Endothelial cell of umbilical vein (primary cell): ENCODE measurements around the gene PTPN2. TPM values are rescaled to one million over a fixed set of nuclear protein-coding genes. Genes with fewer than 3 reads are reported as not detected.

Source experiments
- BruUV-seq: library from RNA; stranded (reverse); fragments of 400-500 nt; replicated peaks from 2 replicates; lab custom pipeline; 2021; lab: Mats Ljungman, UMichigan
- CTCF ChIA-PET: fragments of 300-600, 350-600 bp; sonication (Branson Sonifier 250); formaldehyde crosslinking; loops from one replicate; lab custom pipeline; 2021; ENCODE audit warnings: antibody characterized with exemption, inconsistent platforms; lab: Charles Lee
- POLR2A ChIA-PET: fragments of 300-600, 350-600 bp; sonication (Branson Sonifier 250); formaldehyde crosslinking; loops from one replicate; lab custom pipeline; 2021; ENCODE audit warnings: antibody characterized with exemption, inconsistent platforms; lab: Charles Lee
- DNase-seq: peaks from one replicate; pipeline ENCODE4 v3.0.0-alpha.2; 2011; ENCODE audit warnings: low read depth, low spot score
- FAIRE-seq: peaks from 2 replicates; lab custom pipeline; 2011; peaks lifted over from hg19 to GRCh38; lab: Jason Lieb, UNC
- H2AFZ ChIP-seq: 2 replicates; pipeline ENCODE4 v1.6.0; 2012; ENCODE audit warnings: low read depth, low read length, control low read depth, inconsistent platforms
- H3K27ac ChIP-seq: 2 replicates; pipeline ENCODE4 v1.5.1; 2011; ENCODE audit warnings: low read depth, mild to moderate bottlenecking, control low read depth, low read length, moderate library complexity; ENCODE audit not compliant: insufficient read depth
- H3K27me3 ChIP-seq, 2 experiments: 2 replicates each; pipeline versions ENCODE4 v1.6.0 to v1.6.1; 2011; ENCODE audit warnings: low read length in 2 of 2, mixed read lengths in 1 of 2; ENCODE audit not compliant: control insufficient read depth in 2 of 2, insufficient read depth in 2 of 2
- H3K36me3 ChIP-seq, 2 experiments: 2 replicates in 1 of 2; 3 replicates in 1 of 2; pipeline ENCODE4 v1.5.1; 2011; ENCODE audit warnings: low read length in 2 of 2, mild to moderate bottlenecking in 1 of 2, moderate library complexity in 1 of 2; ENCODE audit not compliant: control insufficient read depth in 2 of 2, insufficient read depth in 2 of 2; ENCODE audit errors: extremely low read depth in 1 of 2
- H3K4me1 ChIP-seq: 3 replicates; pipeline ENCODE4 v1.5.1; 2011; ENCODE audit warnings: mild to moderate bottlenecking, low read length; ENCODE audit not compliant: control insufficient read depth, insufficient read depth; ENCODE audit errors: extremely low read depth
- H3K4me2 ChIP-seq: 2 replicates; pipeline ENCODE4 v1.6.1; 2011; ENCODE audit warnings: low read length, control low read depth, mixed read lengths; ENCODE audit not compliant: insufficient read depth
- H3K4me3 ChIP-seq, 3 experiments: fragments of 200-600 bp in 1 of 3; sonication (generic), shearing (Covaris generic) in 1 of 3; replicated peaks in 1 of 3; 2 replicates each; pipeline ENCODE4 v1.5.1; 2011 to 2016; ENCODE audit warnings: control low read depth in 3 of 3, low read length in 3 of 3, mild to moderate bottlenecking in 2 of 3, inconsistent platforms in 1 of 3, low read depth in 1 of 3, moderate library complexity in 1 of 3; ENCODE audit not compliant: insufficient read depth in 1 of 3
- H3K79me2 ChIP-seq: 2 replicates; pipeline ENCODE4 v1.6.0; 2012; ENCODE audit warnings: low read length, inconsistent platforms; ENCODE audit not compliant: control insufficient read depth, insufficient read depth
- H3K9ac ChIP-seq: replicated peaks from 2 replicates; pipeline ENCODE3; 2011; ENCODE audit warnings: low read length, control low read depth; ENCODE audit not compliant: insufficient read depth; ENCODE audit errors: extremely low read depth
- H3K9me1 ChIP-seq: replicated peaks from 3 replicates; pipeline ENCODE4 v1.6.0; 2011; ENCODE audit warnings: mild to moderate bottlenecking, low read length; ENCODE audit not compliant: control insufficient read depth, insufficient read depth; ENCODE audit errors: extremely low read depth
- H3K9me3 ChIP-seq: replicated peaks from 2 replicates; pipeline ENCODE4 v1.5.1; 2012; ENCODE audit warnings: low read length, inconsistent platforms; ENCODE audit not compliant: control insufficient read depth, insufficient read depth
- H4K20me1 ChIP-seq: replicated peaks from 2 replicates; pipeline ENCODE3; 2011; ENCODE audit warnings: mild to moderate bottlenecking, low read length; ENCODE audit not compliant: control insufficient read depth, insufficient read depth; ENCODE audit errors: extremely low read depth
- CTCF ChIP-seq, 2 donors: IDR thresholded peaks; 1 replicate in 1 of 2; 2 replicates in 1 of 2; pipeline ENCODE4 v1.5.1; 2011; ENCODE audit warnings: low read length in 2 of 2, mild to moderate bottlenecking in 2 of 2, moderate library complexity in 2 of 2, control low read depth in 1 of 2, inconsistent platforms in 1 of 2, low read depth in 1 of 2; ENCODE audit not compliant: insufficient read depth in 1 of 2; ENCODE audit errors: extremely low read depth in 1 of 2
- EZH2 ChIP-seq: IDR thresholded peaks from 2 replicates; pipeline ENCODE4 v1.6.1; 2012; ENCODE audit warnings: borderline replicate concordance, low read depth, mild to moderate bottlenecking, moderate library complexity, low read length, inconsistent platforms; ENCODE audit not compliant: severe bottlenecking
- FOS ChIP-seq: IDR thresholded peaks from 2 replicates; pipeline ENCODE4 v1.6.1; 2011; ENCODE audit warnings: mild to moderate bottlenecking, low read length, moderate library complexity, borderline replicate concordance; ENCODE audit not compliant: insufficient read depth
- GATA2 ChIP-seq: IDR thresholded peaks from 2 replicates; pipeline ENCODE4 v1.7.0; 2011; ENCODE audit warnings: low read depth, mild to moderate bottlenecking, moderate library complexity, mixed read lengths, low read length; ENCODE audit not compliant: insufficient read length, insufficient read depth
- JUN ChIP-seq: IDR thresholded peaks from 2 replicates; pipeline ENCODE4 v1.6.1; 2011; ENCODE audit warnings: borderline replicate concordance, low read depth; ENCODE audit not compliant: insufficient read length, insufficient read depth
- MAX ChIP-seq: IDR thresholded peaks from 2 replicates; pipeline ENCODE4 v1.6.1; 2011; ENCODE audit not compliant: insufficient read depth, insufficient read length
- MYC ChIP-seq: IDR thresholded peaks from one replicate; pipeline ENCODE4 v1.6.1; 2011; ENCODE audit warnings: mild to moderate bottlenecking, low read depth, low read length
- POLR2A ChIP-seq: IDR thresholded peaks from 2 replicates; pipeline ENCODE4 v1.6.1; 2012; ENCODE audit warnings: low read depth, mild to moderate bottlenecking, control low read depth, low read length
- POLR2AphosphoS5 ChIP-seq: IDR thresholded peaks from 2 replicates; pipeline ENCODE4 v1.6.1; 2012; ENCODE audit warnings: low read depth, mild to moderate bottlenecking, control low read depth, low read length, moderate library complexity; ENCODE audit not compliant: insufficient read depth
- dilution Hi-C: fragments of 300-500 bp; cut with MboI; formaldehyde crosslinking; loops from one replicate; pipeline ENCODE4 v1.15.0; 2019; ENCODE audit warnings: low sequenced_read_pairs; ENCODE audit not compliant: extremely low pct_ligation_motif_present
- intact Hi-C: fragments of 100-400 bp; cut with micrococcal nuclease; formaldehyde crosslinking; loops from one replicate; pipeline ENCODE4 v1.10.0; 2022
- polyA plus RNA-seq, 4 experiments: library from polyadenylated mRNA; depleted of rRNA in 3 of 4; stranded (reverse) in 3 of 4; unstranded in 1 of 4; fragments of >200 nt; gene quantifications; 2 replicates each; pipeline versions ENCODE4 v1.2.1 to v1.2.3, GENCODE V29; 2011 to 2012; ENCODE audit warnings: missing spikeins in 1 of 4
- total RNA-seq: library from RNA; stranded (reverse); gene quantifications from 2 replicates; pipeline ENCODE4 v1.2.3, GENCODE V29; 2021

PTPN2 gene
- total and polyA plus RNA-seq, 2 donors (not counting 3 experiments of a cell fraction or from before 2014, with no cell fraction given), result 8.2 to 20.9 TPM

DNA sequence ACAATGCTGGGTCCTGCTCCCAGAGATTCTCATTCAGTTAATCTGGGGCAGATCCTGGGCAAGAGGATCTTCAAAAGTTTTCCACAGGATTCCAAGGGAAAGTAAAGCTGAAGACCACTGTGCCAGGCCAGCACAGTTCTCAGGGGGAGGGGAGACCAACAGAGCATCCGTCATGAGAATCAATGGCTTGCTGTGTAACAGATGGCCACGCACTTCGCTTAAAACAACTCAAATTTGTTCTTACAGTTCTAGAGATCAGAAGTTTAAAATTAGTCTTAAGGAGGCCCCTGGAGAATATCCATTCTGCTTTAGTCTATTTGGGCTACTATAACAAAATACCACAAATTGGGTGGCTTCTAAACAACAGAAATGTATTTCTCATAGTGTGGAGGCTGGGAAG, 46.3 kb upstream of the PTPN2 start:
- CTCF ChIA-PET, result interaction anchor here (0.8 to 1.0 kb wide), 2 partner anchors 186 to 203 kb away, joined by 3 read pairs; no protein-coding TSS in a partner anchor

More for the DNA sequence above, 46.3 kb upstream of the PTPN2 start:
- H2AFZ ChIP-seq, result no peak overlapping the region
- no peaks in the 10 kb centered on the region for H4K20me1 ChIP-seq
- no peaks in the 10 kb centered on the region for H3K36me3 ChIP-seq
- H3K9ac ChIP-seq, result no peak overlapping the region
- POLR2A ChIA-PET, result no interaction called here
- no peak overlapping the region for H3K27ac ChIP-seq
- H3K4me2 ChIP-seq, result no peak overlapping the region
- intact Hi-C loops, result no loop called here
- BruUV-seq, result no TSS peak
- H3K79me2 ChIP-seq, result no peaks in the 10 kb centered on the region
- dilution Hi-C loops, result no loop called here
- H3K4me1 ChIP-seq, result no peaks in the 10 kb centered on the region
- no peaks in the 10 kb centered on the region for H3K9me1 ChIP-seq
- H3K9me3 ChIP-seq, result no peaks in the 10 kb centered on the region
- no peak for FAIRE-seq
- H3K4me3 ChIP-seq, result no peak overlapping the region
- no peak for DNase-seq
- TF ChIP-seq MAX (no peak), POLR2A (no peak), JUN (no peak), POLR2AphosphoS5 (no peak), EZH2 (no peak), FOS (no peak), GATA2 (no peak), MYC (no peak), CTCF (IDR thresholded peaks at IDR 0.05; ENCODE audit: extremely low read depth in 1 of 2, insufficient read depth in 1 of 2, low read depth in 1 of 2, low read length in 2 of 2) (no peak)
- peaks cover 3 to 4% of the 10 kb centered on the region in 2 experiments for H3K27me3 ChIP-seq
